Neural crest cell (in vitro differentiated cells): Measurements from ENCODE around the gene ADAMTS2. TPM values are rescaled to one million over a fixed set of nuclear protein-coding genes. Genes with fewer than 3 reads are reported as not detected.

Experiments used
- DNase-seq: peaks from one replicate; pipeline ENCODE4 v3.0.0; 2021; ENCODE audit warnings: low read depth, mixed read lengths, low spot score
- H3K27ac Mint-ChIP-seq: one replicate; pipeline ENCODE4 v1.8.0; 2021; ENCODE audit warnings: mild to moderate bottlenecking, mixed read lengths; ENCODE audit not compliant: unreplicated experiment
- H3K27me3 Mint-ChIP-seq: 2 replicates; pipeline ENCODE4 v1.8.0; 2021; ENCODE audit warnings: low read depth, mild to moderate bottlenecking, mixed read lengths
- H3K36me3 Mint-ChIP-seq: 2 replicates; pipeline ENCODE4 v1.8.0; 2021; ENCODE audit warnings: low read depth, mild to moderate bottlenecking, mixed read lengths
- H3K4me1 Mint-ChIP-seq: 2 replicates; pipeline ENCODE4 v1.8.0; 2021; ENCODE audit warnings: mixed read lengths
- H3K4me3 Mint-ChIP-seq: one replicate; pipeline ENCODE4 v1.8.0; 2021; ENCODE audit warnings: mild to moderate bottlenecking, mixed read lengths
- H3K9me3 Mint-ChIP-seq: 2 replicates; pipeline ENCODE4 v1.8.0; 2021; ENCODE audit warnings: mixed read lengths
- CTCF ChIP-seq: fragments of 200-600 bp; sonication (generic); conservative IDR thresholded peaks from 2 replicates; pipeline ENCODE4 v1.5.0; 2021; ENCODE audit warnings: antibody characterized with exemption, mild to moderate bottlenecking
- total RNA-seq: library from RNA; stranded (reverse); gene quantifications from 2 replicates; pipeline ENCODE4 v1.2.1, GENCODE V29; 2021

ADAMTS2 gene
- total RNA-seq, 1 donor from 2014 or later = 1.5 TPM

DNA sequence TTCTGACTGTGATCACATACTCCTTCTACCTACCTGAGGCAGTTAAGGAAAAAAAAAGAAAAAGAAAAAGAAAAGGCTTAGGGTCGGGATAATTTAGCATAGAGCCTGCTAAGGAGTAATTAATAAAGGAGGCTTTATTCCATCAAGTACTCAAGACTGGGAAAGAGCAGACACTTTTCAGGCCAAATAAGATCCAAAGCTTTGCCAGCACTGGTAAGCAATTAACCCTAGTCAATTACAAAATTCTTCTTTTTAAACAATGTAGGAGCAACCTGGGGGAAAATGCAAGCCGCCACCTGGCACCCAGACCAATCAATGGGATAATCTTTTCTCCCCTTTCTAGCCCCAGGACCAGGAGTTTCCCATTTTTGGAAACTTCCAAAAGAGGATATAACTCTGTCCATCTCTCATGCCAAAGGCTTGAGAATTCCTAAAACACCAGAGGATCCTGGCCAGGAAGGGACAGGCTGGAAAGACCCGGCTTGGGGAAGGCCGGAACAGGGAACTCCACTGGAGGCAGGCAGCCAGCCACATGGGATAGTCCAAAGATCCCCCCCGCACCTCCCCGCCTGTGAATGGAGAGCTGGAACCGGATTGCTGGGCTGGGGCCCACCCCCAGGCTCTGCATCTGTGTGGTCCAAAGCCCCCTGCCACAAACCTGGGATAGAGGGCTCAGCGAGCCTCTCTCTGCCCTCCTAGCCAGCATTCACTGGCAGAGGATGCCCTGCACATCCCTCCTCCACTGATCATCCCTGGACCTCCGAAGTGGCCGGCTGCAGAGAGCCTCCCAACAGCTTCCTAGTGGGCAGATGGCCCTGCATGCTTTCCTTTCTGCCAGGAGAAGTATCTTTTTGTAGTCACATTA, 167.3 kb downstream of the ADAMTS2 start:
- Mint-ChIP-seq H3K4me3 (no peak overlapping the region), H3K4me1 (peaks cover 10% of the 10 kb centered on the region), H3K9me3 (peaks cover 5% of the 10 kb centered on the region), H3K27ac (no peak overlapping the region), H3K27me3 (no peaks in the 10 kb centered on the region), H3K36me3 (no peaks in the 10 kb centered on the region)
- TF ChIP-seq CTCF = no peak
- DNase-seq = no peak

- H3K9me3 Mint-ChIP-seq = peaks cover 5% of the 10 kb centered on the region
- no peak overlapping the region for H3K27ac Mint-ChIP-seq
- no peak for DNase-seq
- no peak overlapping the region for H3K4me3 Mint-ChIP-seq
- H3K36me3 Mint-ChIP-seq = no peaks in the 10 kb centered on the region
- TF ChIP-seq CTCF = no peak
- H3K4me1 Mint-ChIP-seq = peaks cover 10% of the 10 kb centered on the region
- H3K27me3 Mint-ChIP-seq = no peaks in the 10 kb centered on the region
Observed at GRCh38 chr5:179176571-179177230, 168.6 kb downstream of the ADAMTS2 start.

GRCh38 chr5:179176166-179176565, 169.1 kb downstream of the ADAMTS2 start:
- no peak overlapping the region for H3K27ac Mint-ChIP-seq
- no peak overlapping the region for H3K4me3 Mint-ChIP-seq
- H3K4me1 Mint-ChIP-seq = peaks cover 10% of the 10 kb centered on the region

GRCh38 chr5:179171816-179172745, 173.2 kb downstream of the ADAMTS2 start:
- H3K36me3 Mint-ChIP-seq = no peaks in the 10 kb centered on the region
- peaks cover 2% of the 10 kb centered on the region for H3K9me3 Mint-ChIP-seq
- no peak overlapping the region for H3K27ac Mint-ChIP-seq

More at GRCh38 chr5:179176166-179176565, 169.1 kb downstream of the ADAMTS2 start:
- TF ChIP-seq CTCF = no peak
- Mint-ChIP-seq H3K9me3 (peaks cover 5% of the 10 kb centered on the region), H3K36me3 (no peaks in the 10 kb centered on the region), H3K27me3 (no peaks in the 10 kb centered on the region)
- DNase-seq = no peak

More at GRCh38 chr5:179171816-179172745, 173.2 kb downstream of the ADAMTS2 start:
- Mint-ChIP-seq H3K4me1 (peaks cover 9% of the 10 kb centered on the region), H3K4me3 (no peak overlapping the region), H3K27me3 (no peaks in the 10 kb centered on the region)
- no peak for DNase-seq
- no peak for TF ChIP-seq CTCF
